ENCODE results near the gene ZKSCAN4.

Gene ZKSCAN4

DNA sequence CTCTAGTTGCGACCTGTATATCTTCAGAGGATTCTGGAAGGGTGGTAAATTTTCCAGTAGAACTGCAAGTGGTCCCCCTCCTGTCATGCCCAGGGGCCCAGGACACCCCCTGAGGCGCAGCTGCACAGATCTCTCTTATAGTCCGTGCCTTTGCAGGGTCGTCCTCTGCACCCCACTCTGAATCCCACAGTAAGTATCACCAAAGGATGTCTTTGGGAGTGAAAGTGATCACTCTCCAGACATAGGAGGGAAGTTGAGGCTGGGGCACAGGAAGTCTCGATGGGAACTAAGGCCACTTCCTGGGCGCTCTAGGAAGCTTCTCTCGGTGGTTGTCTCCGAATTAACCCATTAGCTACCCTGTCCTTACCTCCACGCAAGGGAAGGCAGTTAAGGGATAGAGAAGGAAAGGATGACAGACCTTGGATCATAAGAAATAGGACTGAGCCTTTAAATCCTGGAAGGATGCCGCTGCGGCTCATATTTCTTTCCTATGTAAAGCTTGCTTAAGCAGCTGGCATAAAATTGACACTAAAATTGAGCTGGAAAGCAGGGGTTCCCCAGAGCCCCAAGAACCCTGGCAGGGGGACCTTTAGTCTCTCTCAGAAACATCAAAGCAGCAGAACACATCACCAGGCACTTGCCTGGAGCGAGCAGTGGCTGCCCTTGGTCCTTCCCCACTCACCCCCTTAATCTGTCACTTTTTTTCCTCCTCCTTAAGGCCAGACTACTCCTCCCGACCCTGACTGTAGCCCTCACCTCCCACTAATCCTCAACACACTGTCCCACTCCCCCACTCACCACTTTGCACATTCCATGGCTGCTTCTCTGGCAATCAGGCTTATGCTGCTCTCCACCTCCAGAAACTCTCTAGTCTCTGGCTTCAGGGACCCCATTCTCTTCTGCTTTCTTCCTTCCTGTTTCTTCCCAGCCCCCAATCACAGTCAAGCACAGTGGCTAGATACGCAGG is at the start of gene ZKSCAN4:
TSS of gene ZKSCAN4 (minus strand) at position 261 of the 967 bp plus-strand sequence. CDS start 289 bp downstream, outside the sequence.
- peak; percentile 88 for DNase-seq

DNA sequence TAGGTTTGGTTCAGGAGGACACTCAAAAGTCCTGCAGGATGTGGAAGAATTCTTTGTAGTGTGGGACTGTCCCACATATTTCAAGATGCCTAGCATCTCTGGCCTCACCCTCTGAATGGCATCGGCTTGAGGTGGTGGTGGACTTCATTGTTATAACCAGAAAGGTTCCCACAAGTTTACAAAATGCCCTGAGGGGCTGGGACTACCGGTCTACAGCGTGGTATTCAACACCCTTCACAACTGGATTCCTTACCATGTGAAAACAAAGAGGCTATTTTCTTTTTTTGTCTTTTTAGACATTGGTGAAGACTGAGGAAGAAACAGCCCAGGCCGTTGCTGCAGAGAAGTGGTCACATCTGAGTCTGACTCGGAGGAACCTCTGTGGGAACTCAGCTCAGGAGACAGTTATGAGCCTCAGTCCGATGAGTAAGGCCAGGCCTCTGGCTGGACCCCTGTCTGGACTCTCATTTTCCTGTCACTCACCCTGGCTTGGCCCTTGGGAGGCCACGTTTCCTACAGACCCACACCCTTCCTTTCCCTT is 44.5 kb upstream of the ZKSCAN4 start:
- DNase-seq, result peak; percentile 91

DNA sequence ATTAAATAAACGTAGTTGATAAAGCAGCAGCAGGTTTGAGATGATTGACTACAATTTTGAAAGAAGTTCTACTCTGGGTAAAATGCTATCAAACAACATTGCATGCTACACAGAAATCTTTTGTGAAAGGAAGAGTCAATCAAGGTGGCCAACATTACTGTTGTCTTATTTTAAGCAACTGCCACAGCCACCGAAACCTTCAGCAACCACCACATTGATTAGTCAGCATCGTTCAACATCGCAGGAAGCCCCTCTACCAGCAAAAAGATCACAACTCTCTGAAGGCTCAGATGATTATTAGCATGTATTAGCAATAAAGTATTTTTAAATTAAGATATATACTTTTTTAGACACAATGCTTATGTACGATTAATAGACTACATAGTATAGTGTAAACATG is 43.3 kb upstream of the ZKSCAN4 start:
- no peak for DNase-seq

DNA sequence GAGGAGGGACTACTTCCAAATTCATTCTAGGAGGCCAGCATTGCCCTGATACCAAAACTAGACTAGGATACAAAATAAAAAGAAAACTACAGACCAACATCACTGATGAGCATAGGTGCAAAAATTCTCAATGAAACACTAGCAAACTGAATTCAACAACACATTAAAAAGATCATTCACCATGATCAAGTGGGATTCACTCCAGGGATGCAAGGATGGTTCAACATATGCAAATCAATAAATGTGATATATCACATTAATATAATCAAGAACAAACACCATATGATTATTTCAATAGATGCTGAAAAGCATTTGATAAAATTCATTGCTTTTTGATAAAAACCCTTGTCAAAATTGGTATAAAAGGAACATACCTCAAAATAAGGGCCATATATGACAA is 39.5 kb upstream of the ZKSCAN4 start:
- no peak for DNase-seq

DNA sequence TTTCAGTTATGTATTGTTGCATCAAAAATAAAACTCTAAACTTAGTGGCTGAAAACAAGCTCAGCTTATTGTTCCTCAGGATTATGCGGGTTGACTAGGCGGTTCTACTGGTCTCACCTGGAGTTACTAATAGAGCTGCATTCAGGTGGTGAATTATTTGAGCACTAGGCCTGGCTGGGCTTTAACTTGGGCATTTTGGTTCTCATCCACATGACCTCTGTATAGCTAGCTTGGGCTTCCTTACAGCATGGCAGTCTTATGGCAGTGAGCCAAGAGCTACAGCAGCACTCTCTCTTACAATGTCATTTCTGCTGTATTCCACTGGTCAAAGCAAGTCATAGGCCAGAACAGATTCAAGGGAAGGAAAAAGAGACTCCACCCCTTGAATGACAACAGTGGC is 30.9 kb upstream of the ZKSCAN4 start:
- DNase-seq, result no peak

DNA sequence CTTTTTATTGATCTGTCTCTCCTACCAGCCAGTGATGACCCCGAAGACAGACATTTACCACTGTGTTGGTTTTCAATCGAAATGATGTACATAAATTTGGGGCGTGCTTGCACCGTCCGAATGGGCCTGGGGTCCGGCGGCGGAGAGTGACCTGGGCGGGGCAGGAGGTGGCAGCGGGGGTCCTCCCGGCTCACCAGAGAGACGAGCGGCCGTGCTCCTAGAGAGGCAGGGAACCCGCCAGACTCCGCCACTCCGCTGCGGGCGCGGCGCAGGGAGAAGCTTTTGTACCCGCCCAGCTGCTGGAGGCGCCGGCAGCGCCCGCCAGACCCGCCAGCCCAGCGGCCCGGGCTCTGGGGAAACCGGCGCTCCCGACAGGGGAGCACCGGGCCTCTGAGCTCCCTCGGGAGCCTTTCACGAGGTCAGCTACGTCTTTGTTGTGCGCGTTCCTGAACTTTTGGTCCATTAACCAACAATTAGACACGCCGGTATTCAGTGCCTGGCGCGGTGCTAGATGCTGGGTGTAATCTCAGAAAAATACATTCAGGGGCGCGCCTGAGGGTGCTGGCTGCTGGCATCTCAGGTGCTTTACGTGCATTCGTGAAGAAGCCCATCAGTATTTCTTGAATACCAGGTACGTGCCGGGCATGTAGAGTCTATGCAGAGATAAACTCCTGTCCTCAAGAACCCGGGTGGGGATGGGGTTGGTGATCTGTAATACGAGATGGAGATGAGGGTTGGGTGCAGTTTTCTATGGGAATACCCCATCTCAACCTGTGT is 29.4 kb upstream of the ZKSCAN4 start, which contains the start of gene PGBD1:
TSS of gene PGBD1 (plus strand) at position 285 of the 777 bp plus-strand sequence. CDS start 2,242 bp downstream, outside the sequence.
- peak; percentile 91 for DNase-seq

DNA sequence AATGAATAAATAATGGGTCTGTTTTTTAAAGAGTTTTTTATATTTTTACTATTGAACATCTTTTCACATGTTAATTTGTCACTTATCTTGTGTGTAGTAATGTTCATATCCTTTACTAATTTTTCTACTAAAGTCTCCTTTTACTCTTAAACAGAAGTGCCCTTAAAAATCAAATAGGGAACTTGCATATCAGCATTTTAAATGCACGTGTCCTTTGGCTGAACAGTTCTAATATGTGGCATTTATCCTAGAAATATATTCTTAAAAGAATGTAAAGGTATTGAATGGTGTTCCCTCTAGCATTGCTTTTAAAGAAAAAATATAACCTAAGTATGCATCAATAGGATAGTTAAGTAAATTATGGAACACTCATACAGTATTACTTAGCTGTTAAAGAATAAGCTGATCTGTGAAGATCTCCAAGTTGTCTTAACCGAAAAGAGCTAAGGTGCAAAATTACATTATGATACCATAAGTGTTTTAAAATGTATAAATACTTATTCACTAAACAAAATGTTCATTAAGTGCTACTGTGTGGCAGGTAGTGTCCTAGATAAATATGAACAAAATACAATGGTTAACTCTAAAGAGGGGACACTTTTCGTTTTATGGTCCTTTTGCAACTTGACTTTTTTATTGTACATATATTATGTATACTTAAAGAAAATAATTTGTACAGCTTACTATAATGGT is 28.7 kb upstream of the ZKSCAN4 start:
- DNase-seq, result no peak

DNA sequence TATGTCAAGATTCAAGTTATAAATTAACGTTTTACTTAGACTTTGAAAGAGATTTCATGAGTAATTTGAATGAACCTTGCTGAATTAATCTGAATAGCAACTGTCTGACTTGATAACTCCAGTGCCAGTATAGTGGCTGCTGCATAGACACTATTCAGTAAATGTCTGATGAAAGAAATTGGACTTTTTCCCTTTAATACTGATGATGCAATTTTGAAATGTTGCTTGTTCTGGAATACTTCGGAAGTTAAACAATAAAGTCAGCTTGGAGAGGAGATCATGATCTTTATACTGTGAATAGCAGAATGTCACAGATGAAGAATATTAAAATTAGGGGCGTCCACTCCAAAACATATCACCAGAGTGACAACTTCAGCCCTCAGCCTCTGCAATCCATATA is 25.7 kb upstream of the ZKSCAN4 start:
- no peak for DNase-seq

DNA sequence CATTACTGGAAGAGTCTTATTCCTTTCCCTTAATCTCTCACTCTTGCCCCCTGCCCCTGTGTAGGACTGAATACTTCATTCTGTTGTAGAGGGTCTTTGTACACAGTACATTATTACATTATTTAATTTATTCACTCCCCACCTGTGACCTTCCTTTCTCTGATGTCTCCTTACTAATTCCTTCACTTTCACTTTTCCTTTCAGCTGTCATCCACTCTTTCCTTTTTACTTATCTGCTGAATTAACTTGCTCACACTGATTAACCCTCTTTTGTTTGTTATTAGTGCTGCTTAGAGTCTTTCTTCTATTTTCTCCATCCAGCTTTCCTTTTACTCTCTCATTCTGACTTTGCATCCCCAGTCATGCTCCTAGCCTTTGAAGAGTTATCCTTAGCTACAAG is 22.8 kb upstream of the ZKSCAN4 start:
- DNase-seq, result no peak

DNA sequence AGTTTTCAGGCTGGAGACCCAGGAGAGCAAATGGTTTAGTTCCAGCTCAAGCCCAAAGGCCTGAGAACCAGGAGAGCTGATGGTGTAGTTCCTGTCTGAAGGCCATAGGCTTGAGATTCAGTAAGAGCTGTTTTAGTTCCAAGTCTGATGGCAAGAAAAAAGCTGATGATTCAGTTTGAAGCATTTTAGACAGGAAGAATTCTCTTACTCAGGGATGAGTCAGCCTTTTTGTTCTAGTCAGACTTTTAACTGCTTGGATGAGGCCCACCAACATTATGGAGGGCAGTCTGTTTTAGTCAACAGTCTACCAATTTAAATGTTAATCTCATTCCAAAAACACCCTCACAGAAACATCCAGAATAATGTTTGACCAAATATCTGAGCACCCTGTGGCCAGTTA is 17.4 kb upstream of the ZKSCAN4 start:
- DNase-seq, result no peak

DNA sequence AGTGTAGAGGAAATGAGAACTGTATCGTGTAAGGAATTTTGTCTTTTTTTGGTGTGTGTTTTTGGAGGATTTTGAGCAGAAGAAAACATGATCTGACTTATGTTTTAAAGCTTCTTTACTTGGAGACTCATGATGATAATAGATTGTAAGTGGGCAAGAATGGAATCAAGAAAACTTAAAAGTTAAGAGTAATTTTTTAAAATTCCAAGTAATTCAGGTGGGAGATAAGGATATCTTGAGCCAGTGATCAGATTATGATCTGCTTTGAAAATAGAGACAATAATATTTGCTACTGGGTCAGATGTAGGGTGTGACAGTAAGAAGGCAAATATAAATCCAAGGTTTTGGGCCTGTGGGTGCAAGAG is 15.6 kb upstream of the ZKSCAN4 start:
- no peak for DNase-seq

DNA sequence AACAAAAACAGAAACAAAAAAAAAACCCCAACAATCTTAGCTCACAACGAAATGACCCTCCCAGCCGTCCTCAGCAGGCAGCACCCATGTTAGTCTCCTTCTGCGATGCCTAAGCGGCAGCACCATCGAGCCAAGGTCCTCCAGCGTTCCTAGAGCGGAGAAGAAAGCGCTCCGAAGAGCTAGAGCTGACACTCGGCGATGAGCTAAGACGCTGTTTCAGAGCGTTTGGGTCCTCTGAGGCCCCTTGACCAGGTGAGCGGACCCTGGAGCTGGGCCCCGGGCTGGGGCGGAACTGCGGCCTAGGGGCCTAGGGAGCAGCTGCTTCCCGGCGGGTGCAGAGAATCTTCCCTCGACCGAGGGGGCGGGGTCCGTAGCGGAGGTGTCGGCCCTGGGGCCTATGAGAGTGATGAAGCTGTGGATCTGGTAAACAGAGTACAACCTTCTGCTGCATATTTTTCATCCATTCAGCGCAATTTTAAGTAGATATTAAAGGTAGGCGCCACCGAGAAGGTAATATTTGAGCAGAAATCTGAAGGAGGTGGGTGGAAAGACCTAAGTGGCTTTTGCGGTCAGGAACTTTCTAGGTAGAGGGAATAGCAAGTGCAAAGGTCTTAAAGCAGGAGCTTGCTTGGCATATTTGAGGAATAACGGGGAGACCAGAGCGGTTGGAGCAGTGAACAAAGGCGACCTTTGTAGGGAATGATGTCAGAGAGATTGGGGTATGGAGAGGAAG is 15.1 kb upstream of the ZKSCAN4 start, which contains the start of gene ZSCAN26:
TSS of gene ZSCAN26 (plus strand) at position 182 of the 733 bp plus-strand sequence. CDS start 4,777 bp downstream, outside the sequence.
- peak; percentile 95 for DNase-seq

DNA sequence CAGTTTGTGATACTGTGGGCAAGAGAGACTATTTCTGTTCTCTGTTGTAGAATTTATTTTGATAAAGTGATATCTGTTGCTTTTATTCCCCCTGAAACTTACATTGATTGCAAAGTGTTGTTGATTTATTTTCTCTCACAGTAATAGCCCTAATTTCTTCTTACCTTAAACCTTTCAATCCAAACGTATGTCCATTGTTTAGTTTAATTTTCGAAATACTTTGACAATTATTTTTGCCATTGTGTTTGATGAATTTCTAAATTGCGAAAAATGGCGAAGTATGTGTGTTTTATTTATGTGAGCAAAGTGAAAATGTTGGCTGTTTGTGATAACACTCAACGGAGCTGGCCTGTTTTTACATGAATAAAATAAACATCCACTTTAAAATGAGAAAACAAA is 14.5 kb upstream of the ZKSCAN4 start:
- DNase-seq, result no peak

DNA sequence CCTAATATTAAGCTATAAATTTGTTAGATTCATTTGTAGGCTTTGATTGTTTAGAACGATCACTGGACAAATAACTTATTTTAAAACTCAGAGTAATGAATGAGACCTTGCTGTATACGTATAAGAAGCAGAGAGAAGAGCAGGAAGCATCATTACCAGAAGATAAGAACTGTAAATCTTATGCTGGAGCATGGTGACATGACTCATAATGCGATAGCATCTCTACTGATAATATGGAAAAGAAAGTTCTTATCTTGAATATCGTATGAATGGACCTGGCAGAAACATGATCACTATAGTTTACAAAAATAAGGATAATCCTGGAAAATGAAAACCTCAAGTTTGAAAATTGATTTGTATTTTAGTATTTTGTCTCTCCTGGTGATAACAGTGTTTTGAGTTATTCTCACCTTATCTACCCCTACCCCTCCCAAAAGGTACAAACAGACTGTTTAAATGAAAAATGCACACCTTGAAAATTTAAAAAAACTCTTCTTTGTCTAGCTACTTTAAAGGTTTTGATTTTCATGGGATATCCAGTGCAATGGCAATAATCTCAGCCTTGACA is 12.8 kb upstream of the ZKSCAN4 start:
- no peak for DNase-seq

DNA sequence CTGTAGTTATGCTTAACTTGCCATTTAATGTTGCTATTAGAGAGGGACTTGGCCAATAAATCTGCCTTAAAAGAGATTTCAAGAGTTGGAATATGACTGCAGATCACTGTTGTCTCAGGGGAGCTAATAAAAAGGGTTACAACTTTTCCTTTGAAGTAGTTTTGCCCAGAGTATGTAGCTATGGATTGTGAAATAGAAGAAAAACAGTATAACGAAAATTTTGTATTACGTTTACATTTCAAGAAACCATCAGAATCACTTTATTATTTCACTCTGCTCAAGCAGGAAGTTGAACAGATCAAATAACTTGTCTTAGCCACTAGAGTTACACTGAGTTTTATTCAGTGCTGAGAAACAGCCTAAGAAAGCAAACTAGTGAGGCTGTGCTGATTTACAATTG is 11.9 kb upstream of the ZKSCAN4 start:
- DNase-seq, result no peak

DNA sequence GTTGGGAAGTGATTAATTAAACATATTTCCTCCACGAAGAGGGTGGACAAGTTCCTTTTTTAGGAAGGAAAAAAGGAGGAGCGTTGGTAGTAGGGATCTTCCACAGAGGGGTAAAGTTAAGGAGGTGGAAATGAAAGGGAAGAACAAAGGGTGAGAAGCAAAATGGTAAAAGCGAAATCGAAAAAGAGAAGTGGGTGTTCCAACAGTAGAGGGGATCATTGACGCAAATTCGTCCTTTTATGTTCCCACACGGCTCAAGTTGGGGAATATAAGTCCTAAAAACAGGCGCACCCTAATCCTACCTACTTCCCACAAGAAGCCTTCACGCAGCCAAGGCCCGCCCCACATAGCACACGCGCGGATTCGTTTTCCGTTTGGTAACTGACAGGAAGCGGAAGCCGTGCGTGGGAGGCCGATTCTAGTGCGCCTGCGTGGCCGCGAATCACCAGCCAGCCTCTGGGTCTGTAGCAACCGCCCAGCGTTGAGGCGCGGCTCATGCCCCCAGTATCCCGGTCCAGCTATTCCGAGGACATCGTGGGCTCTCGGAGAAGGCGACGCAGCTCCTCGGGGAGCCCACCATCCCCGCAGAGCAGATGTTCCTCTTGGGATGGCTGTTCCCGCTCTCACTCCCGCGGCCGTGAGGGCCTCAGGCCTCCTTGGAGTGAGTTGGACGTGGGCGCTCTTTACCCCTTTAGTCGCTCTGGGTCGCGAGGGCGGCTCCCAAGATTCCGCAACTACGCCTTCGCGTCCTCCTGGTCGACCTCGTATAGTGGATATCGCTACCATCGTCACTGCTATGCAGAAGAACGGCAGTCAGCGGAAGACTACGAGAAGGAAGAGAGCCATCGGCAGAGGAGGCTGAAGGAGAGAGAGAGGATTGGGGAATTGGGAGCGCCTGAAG is 7.1 kb upstream of the ZKSCAN4 start, which contains the start of gene NKAPL:
TSS of gene NKAPL (plus strand) at position 421 of the 901 bp plus-strand sequence. CDS start at position 496, 75 bp downstream.
- no peak for DNase-seq

DNA sequence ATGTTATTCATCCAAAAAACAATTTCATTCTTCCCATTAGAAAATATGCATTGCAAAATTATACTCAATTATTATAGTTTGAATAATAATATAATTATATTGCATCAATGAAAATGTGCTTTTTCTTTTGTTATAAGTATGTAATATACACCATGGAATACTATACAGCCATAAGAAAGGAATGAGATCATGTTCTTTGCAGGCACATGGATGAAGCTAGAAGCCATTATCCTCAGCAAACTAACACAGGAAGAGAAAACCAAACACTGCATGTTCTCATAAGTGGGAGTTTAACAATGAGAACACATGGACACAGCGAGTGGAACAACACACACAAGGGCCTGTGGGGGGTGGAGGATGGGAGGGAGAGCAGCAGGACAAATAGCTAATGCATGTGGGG is 5.0 kb upstream of the ZKSCAN4 start:
- DNase-seq, result no peak

DNA sequence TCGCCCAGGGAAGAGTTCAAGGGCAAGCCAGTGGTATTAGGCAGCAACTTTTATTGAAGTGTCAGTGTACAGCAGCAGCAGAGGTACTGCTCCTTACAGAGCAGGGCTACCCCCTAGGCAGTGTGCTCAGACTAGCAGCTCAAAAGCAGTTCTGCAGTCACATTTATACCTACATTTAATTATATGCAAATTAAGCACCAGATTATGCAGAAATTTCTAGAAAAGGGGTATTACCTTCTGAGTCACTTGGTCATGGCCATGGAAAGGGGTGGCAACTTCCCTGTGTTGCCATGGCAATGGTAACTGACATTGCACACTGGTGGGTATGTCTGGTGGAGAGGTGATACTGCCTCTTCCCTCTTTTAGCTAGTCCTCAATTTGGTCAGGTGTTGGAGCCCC is 2.1 kb upstream of the ZKSCAN4 start:
- DNase-seq, result no peak

DNA sequence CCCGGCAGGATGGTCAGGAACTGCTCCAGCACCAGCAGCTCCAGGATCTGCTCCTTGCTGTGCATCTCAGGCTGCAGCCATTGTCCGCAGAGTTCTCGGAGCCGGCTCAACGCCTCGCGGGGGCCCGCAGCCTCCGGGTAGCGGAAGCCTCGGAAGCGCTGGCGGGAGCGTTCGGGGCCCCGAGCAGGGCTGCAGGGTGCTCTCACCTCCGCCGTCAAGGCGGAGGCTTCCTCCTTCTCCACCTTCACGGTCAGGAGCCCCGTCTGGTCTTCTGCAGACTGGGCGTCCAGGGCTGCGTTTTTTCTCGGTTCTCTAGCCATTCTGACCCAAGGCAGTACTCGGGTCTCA is 434 bp downstream of the ZKSCAN4 start:
- DNase-seq, result peak; percentile 61

DNA sequence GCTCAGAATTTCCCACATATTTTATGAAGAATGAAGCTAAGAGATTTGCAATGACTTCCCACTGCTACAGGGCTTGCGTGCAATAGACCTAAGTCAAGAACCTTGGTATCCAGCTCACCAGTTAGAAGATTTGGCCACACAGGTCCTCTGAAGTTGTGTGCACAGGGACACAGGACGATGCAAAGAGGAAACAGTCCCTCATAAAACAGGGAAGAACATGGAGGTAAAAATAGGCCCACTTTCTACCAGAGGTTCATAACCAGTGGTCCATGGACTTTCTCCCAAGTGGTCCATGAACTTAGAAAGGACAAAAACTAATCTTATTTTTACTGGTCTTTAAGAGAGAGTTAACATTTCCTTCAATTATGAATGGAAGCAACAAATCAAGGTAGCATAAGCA is 1.3 kb downstream of the ZKSCAN4 start:
- DNase-seq, result no peak

DNA sequence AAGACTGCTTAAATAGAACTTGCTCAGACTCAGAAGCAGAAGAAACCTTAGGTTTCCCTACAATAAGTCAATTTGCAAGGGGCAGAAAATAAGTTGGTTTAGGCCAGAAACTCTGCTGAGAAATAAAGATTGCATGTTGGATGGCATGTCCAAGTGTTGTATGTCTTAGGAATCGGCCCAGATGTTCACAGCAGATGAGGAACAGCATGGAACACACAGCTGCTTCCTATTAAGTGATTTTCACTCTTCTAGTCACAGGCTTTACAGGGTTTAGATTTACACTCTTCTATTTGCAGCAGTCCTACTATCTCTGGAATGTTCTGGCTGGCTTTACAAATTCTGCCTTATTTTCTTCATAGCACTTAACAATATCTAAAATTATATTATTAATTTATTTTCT is 3.2 kb downstream of the ZKSCAN4 start:
- DNase-seq, result no peak
